8988T (cell line): ENCODE measurements around the gene APLP2.

ENCODE experiments used
- DNase-seq: peaks from one replicate; pipeline ENCODE4 v3.0.0; 2011

Gene APLP2

GRCh38 chr11:130120045-130120444 is 50.4 kb downstream of the APLP2 start:
- DNase-seq, result no peak

DNA sequence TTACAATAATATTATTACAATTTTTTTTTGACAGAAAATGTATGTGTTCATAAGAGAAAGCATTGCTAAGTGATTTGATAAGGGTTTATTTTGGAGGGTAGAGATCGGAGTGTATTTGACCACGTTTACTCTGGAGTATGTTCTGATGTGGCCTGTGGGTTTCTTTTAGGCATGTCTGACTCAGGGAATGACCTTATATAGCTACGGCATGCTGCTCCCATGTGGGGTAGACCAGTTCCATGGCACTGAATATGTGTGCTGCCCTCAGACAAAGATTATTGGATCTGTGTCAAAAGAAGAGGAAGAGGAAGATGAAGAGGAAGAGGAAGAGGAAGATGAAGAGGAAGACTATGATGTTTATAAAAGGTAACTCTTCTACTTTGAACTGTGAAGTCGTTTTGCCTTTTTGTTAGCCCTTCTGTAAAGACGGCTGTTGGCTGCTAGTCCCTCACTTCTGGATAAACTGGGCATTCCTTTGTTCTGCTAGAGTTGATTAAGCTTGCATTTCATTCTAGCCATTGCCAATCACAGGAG is 51.8 kb downstream of the APLP2 start:
- DNase-seq, result no peak

- no peak for DNase-seq
These were observed 52.5 kb downstream of the APLP2 start for GRCh38 chr11:130122141-130122575.

DNA sequence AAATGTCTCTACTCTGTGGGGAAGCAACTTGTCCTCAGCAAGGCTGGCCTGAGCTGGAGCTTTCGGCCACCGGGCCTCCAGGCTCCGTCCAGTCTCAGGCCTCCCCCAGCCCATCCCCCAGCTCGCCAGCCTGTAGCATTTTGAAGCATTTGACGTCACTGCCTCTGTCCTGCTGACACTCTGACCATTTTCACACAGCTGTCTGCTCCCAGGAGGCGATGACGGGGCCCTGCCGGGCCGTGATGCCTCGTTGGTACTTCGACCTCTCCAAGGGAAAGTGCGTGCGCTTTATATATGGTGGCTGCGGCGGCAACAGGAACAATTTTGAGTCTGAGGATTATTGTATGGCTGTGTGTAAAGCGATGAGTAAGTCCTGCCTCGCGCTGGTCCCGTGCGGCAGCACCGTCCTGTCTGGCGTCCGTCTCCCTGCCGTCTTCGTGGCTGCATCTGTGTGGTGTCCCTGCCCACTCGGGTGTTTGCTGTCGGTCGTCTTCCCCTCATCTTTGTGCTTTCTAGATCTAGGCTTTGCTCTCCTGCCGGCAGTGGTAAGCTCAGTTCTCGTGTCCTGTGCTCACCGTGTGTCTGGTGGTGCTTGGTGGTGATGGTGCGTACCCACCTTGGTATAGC is 53.8 kb downstream of the APLP2 start:
- no peak for DNase-seq

GRCh38 chr11:130124096-130124495 is 54.4 kb downstream of the APLP2 start:
- no peak for DNase-seq

DNA sequence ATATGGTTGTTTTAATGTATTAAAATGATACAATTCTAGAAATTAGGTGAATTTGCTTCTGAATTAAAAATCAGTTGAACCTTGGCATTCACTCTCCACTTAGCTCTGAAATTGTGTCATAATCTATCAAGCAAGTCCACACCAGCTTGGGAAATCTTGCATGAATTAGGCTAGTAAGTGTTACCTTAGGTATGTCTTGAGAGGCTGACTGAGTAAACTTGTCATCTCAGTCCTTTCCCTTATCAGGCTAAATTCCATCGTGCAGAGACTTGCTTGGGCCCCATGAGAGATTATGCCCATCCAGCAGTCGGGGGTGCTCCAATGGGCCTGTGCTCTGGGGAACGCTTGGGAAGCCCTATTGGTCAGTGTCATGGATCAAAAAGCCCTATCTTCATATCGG is 55.9 kb downstream of the APLP2 start:
- no peak for DNase-seq

DNA sequence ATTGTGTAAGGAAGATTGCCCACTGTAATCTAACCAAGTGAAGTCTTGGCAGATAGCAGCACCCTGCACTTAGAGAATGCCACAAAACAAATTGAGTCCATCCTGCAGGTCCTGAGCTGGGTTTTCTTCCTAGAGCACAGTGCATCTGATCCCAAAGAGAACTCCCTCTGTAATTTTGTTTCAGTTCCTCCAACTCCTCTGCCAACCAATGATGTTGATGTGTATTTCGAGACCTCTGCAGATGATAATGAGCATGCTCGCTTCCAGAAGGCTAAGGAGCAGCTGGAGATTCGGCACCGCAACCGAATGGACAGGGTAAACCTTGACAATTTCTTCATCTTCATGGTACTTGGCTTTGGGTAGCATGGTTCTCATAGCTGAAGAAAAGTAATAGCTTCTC is 56.8 kb downstream of the APLP2 start:
- DNase-seq, result no peak

GRCh38 chr11:130127509-130127908 is 57.8 kb downstream of the APLP2 start:
- DNase-seq, result no peak

DNA sequence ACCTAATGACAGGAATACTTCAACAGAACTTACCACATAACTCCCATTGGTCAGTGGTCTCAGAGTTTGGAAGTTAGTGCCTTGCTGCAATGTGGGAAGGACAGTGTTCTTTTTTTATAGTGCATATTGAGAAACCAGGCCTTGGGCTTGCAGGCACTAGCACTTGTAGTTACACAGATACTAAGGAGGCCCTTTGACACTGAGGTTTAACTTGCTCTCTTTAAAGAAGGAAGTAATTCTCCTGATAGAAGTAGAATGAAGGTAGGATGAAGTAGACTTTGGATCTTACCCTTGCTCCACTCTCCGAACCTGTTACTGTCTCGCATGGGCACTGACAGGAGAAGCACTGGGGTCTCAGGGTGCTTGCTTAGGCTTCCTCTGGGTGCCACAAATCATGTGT is 58.9 kb downstream of the APLP2 start:
- no peak for DNase-seq

DNA sequence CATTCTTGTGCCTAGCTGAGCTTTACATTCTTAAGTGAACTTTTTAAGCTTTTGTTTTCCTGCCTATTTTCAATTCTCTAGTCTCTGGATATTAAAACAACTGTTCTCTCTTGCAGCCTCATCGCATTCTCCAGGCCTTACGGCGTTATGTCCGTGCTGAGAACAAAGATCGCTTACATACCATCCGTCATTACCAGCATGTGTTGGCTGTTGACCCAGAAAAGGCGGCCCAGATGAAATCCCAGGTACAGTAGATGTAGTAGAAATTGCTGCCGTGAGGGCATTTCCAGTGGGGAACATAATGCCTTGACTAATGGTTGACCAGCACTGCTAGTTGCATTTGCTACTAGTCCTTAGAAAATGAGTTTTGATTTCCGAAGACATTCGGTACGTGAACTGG is 60.2 kb downstream of the APLP2 start:
- DNase-seq, result no peak

DNA sequence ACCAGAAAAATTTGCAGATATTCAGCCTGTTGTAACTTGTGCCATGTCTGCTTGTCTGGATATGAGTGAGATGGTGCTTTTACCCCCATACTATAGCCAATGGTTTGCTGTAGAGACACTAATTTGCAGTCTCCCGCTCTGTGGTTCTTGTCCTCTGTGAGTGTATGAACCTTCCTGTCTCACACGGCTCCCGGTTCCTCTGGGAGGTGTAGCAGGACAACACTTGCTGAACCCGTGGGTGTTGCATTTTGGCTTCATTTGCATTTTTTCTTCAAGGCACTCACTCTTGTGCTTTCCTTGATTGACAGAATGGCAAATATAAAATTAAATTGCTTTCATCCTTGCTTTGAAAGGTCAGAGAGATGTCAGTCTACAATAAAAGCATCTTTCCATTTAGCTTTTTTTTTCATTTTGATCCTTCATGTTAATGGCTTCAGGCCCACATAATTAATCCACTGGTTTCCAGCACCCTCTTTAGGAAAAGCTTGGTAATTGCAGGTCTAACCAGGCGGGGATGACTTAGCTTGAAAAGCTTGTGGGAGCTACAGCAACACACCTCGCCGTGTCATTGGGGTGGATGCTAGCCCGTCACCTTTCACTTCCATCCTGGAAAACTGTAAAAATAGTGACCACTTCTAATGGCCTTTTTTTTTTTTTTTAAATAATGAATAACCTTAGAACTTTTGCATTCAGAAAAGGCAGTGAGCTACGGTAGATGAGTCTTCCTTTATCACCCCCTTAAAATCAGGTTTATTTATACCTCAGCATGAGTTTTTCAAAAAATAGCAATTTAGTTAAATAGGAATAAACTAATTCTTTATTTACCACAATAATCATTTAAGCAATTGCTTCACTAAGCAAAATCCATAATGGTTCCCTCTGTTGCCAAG is 62.5 kb downstream of the APLP2 start:
- DNase-seq, result peak; percentile 75

DNA sequence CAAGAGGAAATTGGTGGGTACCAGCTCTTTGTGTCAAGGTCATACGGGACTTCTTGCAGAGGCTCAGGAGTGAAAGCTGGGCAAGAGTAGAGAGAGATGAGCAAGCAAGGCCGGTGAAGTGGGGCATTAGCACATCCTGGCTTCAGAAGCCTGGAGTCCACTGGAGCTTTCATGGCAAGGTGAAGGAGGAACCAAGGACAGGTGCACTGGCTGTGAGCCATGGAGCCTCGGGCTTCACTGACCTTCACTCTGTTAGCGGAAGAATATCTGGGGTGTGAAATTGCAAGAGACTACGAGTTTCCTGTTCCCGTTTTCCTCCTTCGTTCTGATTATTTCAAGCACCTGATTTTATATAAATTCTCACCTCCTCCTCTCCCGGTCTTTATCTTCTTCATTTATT is 64.0 kb downstream of the APLP2 start:
- no peak for DNase-seq

DNA sequence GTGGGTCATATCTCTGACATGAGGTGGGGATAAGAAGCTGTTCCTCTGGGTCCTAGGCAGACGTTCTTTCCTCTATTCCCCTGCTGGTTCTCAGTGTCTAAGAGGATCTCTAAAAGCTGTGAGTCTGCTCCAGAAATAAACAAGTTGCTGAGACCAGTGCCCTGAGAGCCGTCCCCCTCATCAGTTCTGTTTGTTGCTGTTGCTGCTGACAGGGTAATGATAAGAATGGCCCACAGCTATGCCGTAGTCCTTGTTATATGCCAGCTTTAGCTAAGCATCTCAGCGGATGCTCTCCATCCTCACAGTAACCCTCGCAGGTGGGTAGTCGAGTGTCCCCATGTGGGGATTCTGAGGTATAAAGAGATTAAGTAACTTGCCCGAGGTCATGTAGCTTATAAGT is 66.4 kb downstream of the APLP2 start:
- DNase-seq, result no peak

- no peak for DNase-seq
These were observed 68.3 kb downstream of the APLP2 start for GRCh38 chr11:130137999-130138398.

- no peak for DNase-seq
These were observed 69.7 kb downstream of the APLP2 start for GRCh38 chr11:130139401-130139800.

DNA sequence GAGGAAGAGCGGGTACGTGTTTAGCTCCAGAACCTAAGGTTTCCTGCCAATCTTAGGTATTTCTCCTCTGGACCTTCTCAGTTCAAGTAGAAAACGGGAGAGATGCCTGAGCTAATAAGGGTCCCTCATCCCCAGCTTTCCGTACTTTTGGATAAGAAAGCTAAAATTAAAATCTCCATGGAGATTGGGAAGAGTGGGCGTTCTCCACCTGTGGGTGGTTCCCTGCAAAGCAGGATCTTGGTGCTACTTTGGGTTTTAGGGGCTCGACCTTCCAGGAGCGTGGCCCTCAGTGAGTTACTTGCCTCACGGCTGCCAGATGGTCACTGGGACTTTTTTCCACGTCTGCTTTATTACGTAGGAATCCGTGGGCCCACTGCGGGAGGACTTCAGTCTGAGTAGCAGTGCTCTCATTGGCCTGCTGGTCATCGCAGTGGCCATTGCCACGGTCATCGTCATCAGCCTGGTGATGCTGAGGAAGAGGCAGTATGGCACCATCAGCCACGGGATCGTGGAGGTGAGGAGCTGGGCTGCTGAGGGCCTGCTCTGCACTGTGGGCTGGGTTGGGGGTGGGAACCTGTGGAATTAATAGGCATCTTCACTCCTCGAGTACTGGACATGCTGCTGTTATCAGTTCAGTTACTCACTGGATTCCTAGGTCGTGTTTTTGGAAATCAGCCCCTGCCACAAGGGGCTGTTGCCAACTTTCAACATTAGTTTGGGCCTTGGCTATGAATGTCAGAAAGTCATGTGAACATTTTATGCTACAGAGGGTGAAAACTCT is 72.1 kb downstream of the APLP2 start:
- DNase-seq, result no peak

DNA sequence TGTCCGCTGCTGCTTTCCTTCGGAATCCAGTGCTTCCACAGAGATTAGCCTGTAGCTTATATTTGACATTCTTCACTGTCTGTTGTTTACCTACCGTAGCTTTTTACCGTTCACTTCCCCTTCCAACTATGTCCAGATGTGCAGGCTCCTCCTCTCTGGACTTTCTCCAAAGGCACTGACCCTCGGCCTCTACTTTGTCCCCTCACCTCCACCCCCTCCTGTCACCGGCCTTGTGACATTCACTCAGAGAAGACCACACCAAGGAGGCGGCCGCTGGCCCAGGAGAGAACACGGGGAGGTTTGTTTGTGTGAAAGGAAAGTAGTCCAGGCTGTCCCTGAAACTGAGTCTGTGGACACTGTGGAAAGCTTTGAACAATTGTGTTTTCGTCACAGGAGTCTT is 74.4 kb downstream of the APLP2 start:
- no peak for DNase-seq

- no peak for DNase-seq
These were observed 75.2 kb downstream of the APLP2 start for GRCh38 chr11:130144861-130145281.

DNA sequence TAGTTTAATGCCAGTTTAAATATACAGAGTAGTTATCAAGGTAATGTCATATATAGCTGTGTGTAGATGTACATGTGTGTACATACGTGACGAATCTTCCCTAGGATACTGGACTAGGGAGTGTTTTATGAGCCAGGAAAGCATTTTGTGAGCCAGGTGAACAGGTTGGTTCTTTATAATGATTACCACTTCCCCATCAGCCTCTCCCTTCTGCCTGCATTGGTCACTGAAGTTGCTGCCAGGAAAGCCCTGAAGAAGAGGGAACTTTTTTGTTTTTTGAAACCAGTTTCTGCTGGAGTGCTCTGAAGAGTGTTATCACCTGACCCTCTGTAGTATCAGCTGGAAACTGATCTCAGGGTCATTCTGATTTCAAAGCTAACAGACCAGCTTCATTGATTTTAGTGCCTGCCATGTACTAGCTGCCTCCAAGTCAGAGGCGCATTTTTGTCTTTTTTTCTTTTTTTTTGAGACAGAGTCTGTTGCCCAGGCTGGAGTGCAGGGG is 75.7 kb downstream of the APLP2 start:
- DNase-seq, result no peak

DNA sequence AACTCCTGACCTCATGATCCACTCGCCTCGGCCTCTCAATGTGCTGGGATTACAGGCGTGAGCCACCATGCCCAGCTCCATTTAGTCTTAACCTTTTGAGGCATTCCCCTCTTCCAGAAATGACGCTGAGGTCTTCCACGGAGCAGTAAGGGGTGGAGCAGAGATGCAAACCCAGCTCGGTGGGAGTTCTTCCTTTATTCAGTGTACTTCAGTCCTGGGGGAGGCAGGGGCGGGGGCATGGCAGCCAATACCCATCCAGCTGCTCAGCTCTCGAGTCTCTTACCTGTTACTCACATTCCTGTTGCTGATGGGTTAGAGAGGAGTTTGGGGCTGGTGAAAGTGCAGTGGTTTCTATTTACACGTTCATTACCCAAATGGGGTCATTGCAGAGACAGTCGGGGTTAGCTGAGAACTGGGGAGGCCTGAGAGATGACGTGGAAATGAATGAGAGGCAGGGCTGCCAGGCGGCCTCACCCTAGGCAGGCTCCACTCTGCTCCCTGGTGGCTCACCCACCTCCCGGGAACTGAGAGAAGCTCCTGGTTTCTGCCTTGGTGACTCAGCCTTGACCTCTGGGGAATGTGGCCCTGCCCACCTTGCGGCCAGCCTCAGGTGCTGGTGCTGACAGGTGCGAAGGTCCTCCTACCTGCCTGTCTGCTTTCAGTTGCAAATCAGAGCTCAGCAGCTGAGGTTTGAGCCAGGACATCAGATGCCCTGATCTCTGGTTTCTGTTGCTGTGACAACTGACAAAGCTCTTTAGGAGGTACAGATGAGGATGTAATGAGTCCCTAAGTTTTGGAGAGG is 76.5 kb downstream of the APLP2 start:
- peak; percentile 73 for DNase-seq

DNA sequence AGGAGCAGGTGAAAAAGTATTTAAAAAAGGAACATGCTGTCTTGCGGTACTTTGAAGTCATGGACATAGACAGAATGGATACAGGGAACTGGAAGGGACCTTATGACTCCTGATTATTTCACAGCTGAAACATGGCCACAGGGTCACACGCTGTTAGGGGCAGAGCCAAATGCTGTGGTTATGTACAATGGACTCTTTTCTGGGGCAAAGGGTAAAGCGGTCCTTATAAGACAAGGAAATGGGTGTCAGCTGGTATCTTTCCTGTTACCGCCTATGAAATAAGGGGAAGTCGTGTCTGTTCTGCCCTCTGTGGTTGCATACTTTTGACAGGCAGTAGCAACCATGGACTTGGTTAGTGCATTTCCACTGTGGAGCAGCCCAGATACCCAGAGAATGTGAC is 77.1 kb downstream of the APLP2 start:
- no peak for DNase-seq

GRCh38 chr11:130148796-130149326 is 79.2 kb downstream of the APLP2 start:
- DNase-seq, result no peak
